ENCODE results near the gene PGGHG.
"Not testable (repeated sequence)": the region's sequence is repeated elsewhere in the genome, so short reads cannot be mapped to it uniquely, and the experiment has no call there.

Gene PGGHG

DNA sequence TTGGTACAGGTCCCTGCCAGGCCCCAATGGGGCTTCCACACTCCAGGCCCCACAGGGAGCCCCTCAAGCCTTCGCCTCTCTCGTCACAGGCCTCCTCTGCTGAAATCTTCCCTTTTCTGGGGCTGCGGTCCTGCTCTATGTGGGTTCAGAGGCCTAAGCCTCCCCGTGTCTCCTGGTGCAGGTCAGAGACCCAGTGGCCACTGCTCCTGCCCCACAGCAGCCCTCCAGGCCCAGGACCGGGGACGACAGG lies 37.6 kb downstream of the PGGHG start:
- peaks cover 13% of the 10 kb centered on the region for H3K27me3 Mint-ChIP-seq
- no peak for DNase-seq
- CTCF ChIA-PET: interaction anchor here (1.0 kb wide), 1 partner anchor 20 kb away, joined by 3 read pairs; no protein-coding TSS in a partner anchor
- H3K4me1 Mint-ChIP-seq: peaks cover 71% of the 10 kb centered on the region
- H3K9me3 Mint-ChIP-seq: no peaks in the 10 kb centered on the region
- H3K4me3 Mint-ChIP-seq: peak overlapping the region; percentile 53
- H3K27ac Mint-ChIP-seq: peak overlapping the region; percentile 94
- no peaks in the 10 kb centered on the region for H3K36me3 Mint-ChIP-seq

DNA sequence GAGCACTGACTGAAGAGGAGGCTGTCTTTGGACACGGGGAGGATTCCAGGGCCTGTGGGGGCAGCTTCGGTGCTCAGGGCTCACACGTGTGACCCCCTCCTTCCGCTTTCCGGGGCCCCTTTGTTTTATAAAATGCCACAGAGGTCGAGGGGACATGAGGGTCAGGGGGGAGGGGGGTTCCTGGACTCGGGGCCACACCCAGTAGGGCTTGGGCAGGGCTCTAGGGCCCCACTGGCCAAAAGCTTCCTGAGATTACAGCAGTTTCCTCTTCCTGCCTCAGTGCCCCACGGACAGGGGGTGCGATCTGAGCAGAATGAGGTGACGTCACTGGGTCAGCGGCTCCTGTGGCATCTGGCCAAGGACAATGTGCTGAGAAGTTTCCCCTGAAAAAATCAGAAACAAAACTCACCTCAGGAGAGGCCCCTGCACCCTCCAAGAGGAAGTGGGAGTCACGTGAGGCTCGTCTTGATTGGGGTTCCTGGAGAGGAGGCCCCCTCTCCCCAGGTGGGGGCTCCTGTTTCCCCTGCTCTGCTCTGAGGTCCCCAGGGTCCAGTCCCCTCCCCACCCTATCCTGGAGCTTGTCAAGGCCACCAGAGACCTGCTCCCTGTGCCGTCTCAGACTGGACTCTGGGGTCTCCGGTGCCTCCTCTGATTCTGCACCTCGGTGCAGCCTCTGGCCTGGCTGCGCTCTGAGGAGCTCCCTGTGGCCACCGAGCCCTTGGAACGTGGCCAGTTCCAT lies 38.1 kb downstream of the PGGHG start:
- Mint-ChIP-seq H3K27me3 (peaks cover 18% of the 10 kb centered on the region), H3K36me3 (no peaks in the 10 kb centered on the region), H3K27ac (peak overlapping the region; percentile 94), H3K4me3 (peak overlapping the region; percentile 53), H3K4me1 (peaks cover 76% of the 10 kb centered on the region), H3K9me3 (no peaks in the 10 kb centered on the region)
- peak; percentile 70 for DNase-seq
- CTCF ChIA-PET: interaction anchor here (1.0 to 1.3 kb wide), 2 partner anchors 21 to 76 kb away, joined by 3 to 6 read pairs; no protein-coding TSS in a partner anchor

DNA sequence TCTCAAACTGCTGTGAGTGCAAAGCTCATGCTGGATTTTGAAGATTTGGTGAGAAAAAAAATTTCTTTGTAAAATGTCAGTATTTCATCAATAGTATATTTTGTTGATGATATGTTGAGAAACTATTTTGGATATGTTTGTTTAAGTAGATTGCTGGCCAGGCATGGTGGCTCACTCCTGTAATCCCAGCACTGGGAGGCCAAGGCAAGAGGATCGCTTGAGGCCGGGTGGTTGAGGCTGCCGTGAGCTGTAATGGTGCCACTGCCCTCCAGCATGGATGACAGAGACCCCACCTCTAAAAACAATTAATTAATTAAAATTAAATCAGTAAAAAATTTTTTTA lies 38.6 kb downstream of the PGGHG start:
- Mint-ChIP-seq H3K4me3 (peak overlapping the region; percentile 34), H3K27ac (peak overlapping the region; percentile 94), H3K27me3 (peaks cover 22% of the 10 kb centered on the region), H3K9me3 (no peaks in the 10 kb centered on the region), H3K4me1 (peaks cover 77% of the 10 kb centered on the region), H3K36me3 (no peaks in the 10 kb centered on the region)
- CTCF ChIA-PET: interaction anchor here (1.3 kb wide), 1 partner anchor 77 kb away, joined by 6 read pairs; no protein-coding TSS in a partner anchor
- DNase-seq: no peak

DNA sequence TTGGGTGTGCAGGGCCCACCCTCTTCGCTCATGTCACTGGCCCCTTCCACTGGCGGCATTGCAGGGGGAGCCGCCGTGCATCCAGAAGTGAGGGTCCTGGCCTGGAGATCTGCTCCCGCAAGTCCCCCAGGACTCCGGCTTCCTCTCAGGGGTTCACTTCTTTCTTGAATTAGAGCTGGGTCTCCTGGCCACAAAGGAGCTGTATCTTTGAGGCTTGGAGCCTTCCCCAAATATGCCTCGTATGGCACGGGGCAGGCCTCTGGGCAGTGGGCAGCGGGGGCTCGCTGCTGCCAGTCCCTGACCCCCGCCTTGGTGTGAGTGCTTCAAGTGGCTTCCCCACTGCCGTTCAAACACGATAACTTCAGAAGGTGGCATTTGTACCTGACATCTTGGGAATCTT lies 39.1 kb downstream of the PGGHG start:
- peaks cover 81% of the 10 kb centered on the region for H3K4me1 Mint-ChIP-seq
- CTCF ChIA-PET: interaction anchor here (1.3 kb wide), 1 partner anchor 77 kb away, joined by 6 read pairs; no protein-coding TSS in a partner anchor

DNA sequence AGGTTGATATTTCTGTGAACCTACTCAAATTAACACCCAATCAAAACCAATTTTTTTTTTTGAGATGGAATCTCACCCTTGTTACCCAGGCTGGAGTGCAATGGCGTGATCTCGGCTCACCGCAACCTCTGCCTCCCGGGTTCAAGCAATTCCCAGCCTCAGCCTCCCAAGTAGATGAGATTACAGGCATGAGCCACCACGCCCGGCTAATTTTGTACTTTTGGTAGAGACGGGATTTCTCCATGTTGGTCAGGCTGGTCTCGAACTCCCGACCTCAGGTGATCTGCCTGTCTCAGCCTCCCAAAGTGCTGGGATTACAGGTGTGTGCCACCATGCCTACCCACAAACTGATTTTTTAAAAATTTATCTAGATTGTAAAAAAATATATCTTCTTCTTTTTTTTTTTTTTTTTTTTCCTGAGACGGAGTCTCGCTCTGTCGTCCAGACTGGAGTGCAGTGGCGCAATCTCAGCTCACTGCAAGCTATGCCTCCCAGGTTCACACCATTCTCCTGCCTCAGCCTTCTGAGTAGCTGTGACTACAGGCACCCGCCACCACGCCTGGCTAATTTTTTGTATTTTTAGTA lies 39.7 kb downstream of the PGGHG start:
- not testable (repeated sequence) for DNase-seq, H3K4me3 Mint-ChIP-seq, H3K9me3 Mint-ChIP-seq, H3K36me3 Mint-ChIP-seq
- Mint-ChIP-seq H3K27me3 (peaks cover 30% of the 10 kb centered on the region), H3K4me1 (peaks cover 83% of the 10 kb centered on the region), H3K27ac (peak overlapping the region; percentile 19)
- CTCF ChIA-PET: interaction anchor here (1.3 to 1.6 kb wide), 3 partner anchors 20 to 78 kb away, joined by 3 to 5 read pairs (median 5); no protein-coding TSS in a partner anchor

More for the DNA sequence above, 39.1 kb downstream of the PGGHG start:
- Mint-ChIP-seq H3K9me3 (no peaks in the 10 kb centered on the region), H3K27me3 (peaks cover 27% of the 10 kb centered on the region), H3K4me3 (no peak overlapping the region), H3K36me3 (no peaks in the 10 kb centered on the region), H3K27ac (peak overlapping the region; percentile 79)
- DNase-seq: no peak

DNA sequence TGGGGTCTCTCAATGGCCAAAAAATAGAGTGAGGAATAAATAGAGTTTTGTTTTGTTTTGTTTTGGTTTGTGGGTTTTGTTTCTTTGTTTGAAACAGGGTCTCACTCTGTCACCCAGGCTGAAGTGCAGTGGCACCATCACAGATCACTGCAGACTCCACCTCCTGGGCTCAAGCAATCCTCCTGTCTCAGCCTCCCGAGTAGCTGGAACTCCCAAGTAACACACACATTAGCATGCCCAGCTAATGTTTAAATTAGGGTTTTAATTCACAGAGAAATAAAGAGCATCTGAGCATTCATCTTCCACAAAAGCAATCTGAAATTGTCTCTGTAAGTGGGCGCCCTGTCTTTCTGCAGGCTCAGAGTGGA lies 40.9 kb downstream of the PGGHG start:
- DNase-seq: no peak
- CTCF ChIA-PET: interaction anchor here (1.3 to 1.6 kb wide), 3 partner anchors 19 to 80 kb away, joined by 3 to 5 read pairs (median 5); no protein-coding TSS in a partner anchor
- H3K9me3 Mint-ChIP-seq: no peaks in the 10 kb centered on the region
- peaks cover 73% of the 10 kb centered on the region for H3K4me1 Mint-ChIP-seq
- no peak overlapping the region for H3K4me3 Mint-ChIP-seq
- H3K27ac Mint-ChIP-seq: peak overlapping the region; percentile 82
- H3K27me3 Mint-ChIP-seq: peaks cover 34% of the 10 kb centered on the region
- peaks cover 1% of the 10 kb centered on the region for H3K36me3 Mint-ChIP-seq

DNA sequence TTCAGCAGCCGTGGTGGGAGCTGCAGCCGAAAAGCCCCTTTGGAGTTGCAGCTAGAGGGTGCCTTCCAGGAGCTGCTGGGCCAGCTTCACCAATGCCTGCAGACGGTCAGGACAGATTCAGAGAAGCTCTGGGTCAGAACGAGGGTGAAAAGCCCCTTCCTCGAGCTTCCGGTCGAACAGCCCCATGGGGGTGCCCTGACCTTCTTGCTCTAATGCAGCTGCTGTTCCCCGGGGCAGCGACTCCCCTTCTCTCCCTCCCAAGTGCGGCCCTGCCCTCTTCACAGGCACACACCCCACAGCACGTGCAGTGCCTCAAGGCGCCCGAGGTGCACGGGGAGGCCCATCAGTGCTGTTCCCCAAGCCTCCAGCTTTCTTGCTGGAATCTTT lies 41.4 kb downstream of the PGGHG start:
- CTCF ChIA-PET: interaction anchor here (0.9 to 1.3 kb wide), 2 partner anchors 11 to 26 kb away, joined by 3 read pairs; no protein-coding TSS in a partner anchor
- H3K27ac Mint-ChIP-seq: peak overlapping the region; percentile 60
- H3K4me3 Mint-ChIP-seq: no peak overlapping the region
- DNase-seq: no peak
- H3K36me3 Mint-ChIP-seq: peaks cover 1% of the 10 kb centered on the region
- no peaks in the 10 kb centered on the region for H3K9me3 Mint-ChIP-seq
- H3K27me3 Mint-ChIP-seq: peaks cover 34% of the 10 kb centered on the region
- H3K4me1 Mint-ChIP-seq: peaks cover 71% of the 10 kb centered on the region

DNA sequence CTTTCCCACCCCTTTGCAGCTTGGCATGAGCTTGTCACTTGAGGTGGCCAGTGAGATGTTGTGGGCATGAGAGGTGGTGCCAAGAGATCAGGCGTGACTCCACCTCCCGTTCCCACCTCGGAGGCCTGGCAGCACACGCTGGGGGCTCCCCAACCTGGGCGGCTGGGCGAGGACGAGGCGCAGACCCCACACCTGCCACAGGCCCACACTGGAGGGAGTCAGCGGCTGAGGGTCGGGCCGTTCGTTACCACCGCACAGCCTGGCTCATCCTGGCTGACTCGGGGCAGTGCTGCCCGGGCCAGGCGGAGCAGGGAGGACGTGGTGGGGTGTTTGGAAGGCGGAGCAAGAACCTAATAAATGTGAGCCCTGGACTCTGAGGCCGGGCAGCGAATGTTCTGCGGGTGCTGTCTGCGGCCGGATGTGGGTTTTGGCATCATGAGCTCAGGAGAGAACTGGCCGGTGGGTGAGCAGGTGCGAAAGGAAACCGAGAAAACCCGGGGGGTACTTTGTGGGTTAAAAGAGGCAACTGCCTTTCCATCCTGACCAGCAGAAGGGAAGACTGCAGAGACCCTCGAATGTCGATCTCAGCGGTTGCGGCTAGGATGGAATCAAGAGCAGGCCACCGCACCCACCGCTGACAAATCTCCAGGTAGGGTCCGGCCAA lies 41.9 kb downstream of the PGGHG start:
- peak; percentile 59 for DNase-seq
- peak overlapping the region; percentile 24 for H3K27ac Mint-ChIP-seq
- no peaks in the 10 kb centered on the region for H3K9me3 Mint-ChIP-seq
- H3K4me1 Mint-ChIP-seq: peaks cover 73% of the 10 kb centered on the region
- peaks cover 39% of the 10 kb centered on the region for H3K27me3 Mint-ChIP-seq
- CTCF ChIA-PET: interaction anchor here (0.9 kb wide), 1 partner anchor 10 kb away, joined by 3 read pairs; no protein-coding TSS in a partner anchor
- H3K4me3 Mint-ChIP-seq: peak overlapping the region; percentile 37
- H3K36me3 Mint-ChIP-seq: peaks cover 1% of the 10 kb centered on the region

DNA sequence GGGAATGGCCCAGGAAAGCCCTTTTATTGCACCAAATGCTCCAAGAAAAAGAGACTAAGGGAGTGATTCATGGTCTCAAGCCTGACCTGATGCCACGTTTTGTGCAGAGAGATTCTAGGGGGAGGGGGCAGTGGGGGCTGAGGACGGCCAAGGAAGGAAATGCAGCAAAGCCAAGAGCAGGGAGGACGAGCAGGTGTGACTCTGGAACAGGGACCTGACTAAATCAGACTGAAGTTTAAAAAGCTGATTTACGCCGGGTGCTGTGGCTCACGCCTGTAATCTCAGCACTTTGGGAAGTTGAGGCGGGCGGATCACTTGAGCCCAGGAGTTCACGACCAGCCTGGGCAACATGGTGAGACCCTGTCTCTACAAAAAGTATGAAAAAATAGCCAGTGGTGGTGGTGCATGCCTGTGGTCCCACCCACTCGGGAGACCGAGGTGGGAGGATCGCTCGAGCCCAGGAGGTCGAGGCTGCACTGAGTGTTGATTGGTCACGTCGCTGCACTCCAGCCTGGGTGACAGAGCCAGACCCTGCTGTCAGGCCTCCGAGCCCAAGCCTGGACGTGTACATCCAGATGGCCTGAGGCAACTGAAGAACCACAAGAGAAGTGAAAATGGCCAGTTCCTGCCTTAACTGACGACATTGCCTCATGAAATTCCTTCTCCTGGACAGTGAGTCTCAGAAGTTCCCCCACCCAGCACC lies 42.6 kb downstream of the PGGHG start:
- H3K4me1 Mint-ChIP-seq: peaks cover 73% of the 10 kb centered on the region
- no peak overlapping the region for H3K4me3 Mint-ChIP-seq
- H3K27ac Mint-ChIP-seq: no peak overlapping the region
- peaks cover 42% of the 10 kb centered on the region for H3K27me3 Mint-ChIP-seq
- H3K36me3 Mint-ChIP-seq: peaks cover 1% of the 10 kb centered on the region
- CTCF ChIA-PET: no interaction called here
- DNase-seq: no peak
- no peaks in the 10 kb centered on the region for H3K9me3 Mint-ChIP-seq

DNA sequence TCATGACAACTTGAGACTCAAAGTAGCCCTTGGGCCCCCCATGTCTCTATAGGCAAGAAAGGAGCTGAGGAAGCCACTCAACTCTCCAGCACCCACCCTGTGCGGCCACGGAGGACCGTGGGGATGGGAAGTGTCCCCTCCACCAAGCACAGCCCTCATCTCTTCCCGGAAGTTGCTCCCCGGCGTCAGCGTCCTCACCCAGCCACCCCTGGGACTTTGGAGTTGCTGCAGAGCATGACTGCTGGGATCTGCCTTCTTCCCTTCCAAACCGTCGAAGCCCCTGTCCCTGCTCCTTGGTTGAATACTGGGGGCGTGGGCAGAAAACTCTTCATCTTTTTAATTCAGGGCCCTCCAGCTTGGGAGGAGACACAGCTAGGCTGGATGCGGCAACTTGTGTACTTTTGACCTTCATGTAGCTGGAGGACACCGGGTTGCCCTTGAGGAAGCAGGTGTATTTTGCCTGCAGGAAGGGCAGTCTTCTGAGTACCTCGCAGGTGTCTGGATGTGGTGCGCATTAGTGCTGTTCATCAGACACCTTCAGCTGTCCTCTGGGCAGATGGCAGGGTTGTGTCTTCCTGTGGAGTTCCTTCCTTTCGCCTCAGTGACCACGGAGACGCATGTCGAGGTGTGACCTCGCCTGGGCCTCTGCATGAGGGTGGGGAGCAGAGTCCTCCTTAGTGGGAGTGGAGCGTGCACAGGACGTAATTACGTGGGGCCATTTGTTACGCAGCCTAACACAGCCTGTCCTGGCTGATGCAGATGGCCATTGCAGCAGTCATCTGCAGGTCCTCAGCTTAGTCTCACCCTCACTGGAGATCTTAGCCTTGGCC lies 43.9 kb downstream of the PGGHG start:
- Mint-ChIP-seq H3K27ac (no peak overlapping the region), H3K36me3 (peaks cover 1% of the 10 kb centered on the region), H3K27me3 (peaks cover 42% of the 10 kb centered on the region), H3K4me3 (no peak overlapping the region), H3K4me1 (peaks cover 65% of the 10 kb centered on the region), H3K9me3 (no peaks in the 10 kb centered on the region)
- no peak for DNase-seq
- CTCF ChIA-PET: no interaction called here

DNA sequence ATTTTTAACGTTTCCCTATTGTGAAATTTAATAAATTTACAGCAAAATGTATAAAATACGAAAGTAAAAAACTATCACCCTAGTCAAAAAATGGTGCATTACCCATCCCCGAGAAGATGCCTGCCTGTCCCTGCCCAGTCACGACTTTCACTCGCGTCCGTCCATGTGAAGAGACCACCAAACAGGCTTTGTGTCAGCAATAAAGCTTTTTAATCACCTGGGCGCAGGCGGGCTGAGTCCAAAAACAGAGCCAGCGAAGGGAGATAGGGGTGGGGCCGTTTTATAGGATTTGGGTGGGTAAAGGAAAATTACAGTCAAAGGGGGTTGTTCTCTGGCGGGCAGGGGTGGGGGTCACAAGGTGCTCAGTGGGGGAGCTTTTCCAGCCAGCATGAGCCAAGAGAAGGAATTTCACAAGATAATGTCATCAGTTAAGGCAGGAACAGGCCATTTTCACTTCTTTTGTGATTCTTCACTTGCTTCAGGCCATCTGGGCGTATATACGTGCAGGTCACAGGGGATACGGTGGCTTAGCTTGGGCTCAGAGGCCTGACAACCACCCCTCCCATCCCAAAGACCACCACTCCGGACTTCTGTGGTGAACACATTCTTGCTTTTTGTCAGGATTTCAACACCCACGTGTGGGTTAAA lies 44.8 kb downstream of the PGGHG start:
- not testable (repeated sequence) for H3K36me3 Mint-ChIP-seq, H3K4me3 Mint-ChIP-seq, H3K27ac Mint-ChIP-seq, H3K9me3 Mint-ChIP-seq, DNase-seq
- Mint-ChIP-seq H3K4me1 (peaks cover 61% of the 10 kb centered on the region), H3K27me3 (peaks cover 42% of the 10 kb centered on the region)
- CTCF ChIA-PET: interaction anchor here (0.9 kb wide), 1 partner anchor 15 kb away, joined by 3 read pairs; no protein-coding TSS in a partner anchor

DNA sequence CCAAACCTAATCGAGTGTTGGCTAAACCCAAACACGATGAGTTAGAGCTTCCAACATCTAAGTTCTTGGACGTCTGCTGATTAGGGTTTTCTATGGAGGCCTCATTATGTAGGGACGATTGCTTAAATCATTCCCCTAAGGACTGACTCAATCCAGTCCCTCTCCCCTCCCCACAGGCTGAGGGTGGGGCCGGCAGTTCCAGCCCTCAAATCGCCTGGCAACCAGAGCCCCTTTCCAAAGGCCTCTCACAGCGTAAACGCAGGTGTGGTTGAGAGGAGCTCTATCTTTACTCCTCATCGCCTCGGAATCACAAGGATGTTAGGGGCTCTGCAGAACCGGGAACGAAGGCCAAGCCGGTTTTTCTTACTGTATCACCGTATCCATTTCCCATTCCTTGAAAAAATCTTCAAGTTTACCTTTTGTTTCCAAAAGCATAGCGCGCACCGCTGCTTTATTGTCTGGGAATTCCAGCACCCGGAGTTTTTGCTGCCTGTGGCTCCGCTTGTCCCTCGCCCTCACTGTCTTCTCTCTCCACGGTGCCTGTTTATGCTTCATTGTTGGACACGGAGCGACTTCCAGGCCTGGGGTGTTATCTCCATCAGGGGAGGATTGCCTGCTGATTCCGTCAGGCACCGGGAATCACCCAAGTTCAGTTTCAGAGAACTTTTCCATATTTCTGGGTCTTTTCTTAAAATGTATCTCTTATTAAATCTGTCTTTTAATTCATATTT lies 45.5 kb downstream of the PGGHG start:
- CTCF ChIA-PET: interaction anchor here (0.9 kb wide), 1 partner anchor 14 kb away, joined by 3 read pairs; no protein-coding TSS in a partner anchor
- Mint-ChIP-seq H3K4me1 (peaks cover 54% of the 10 kb centered on the region), H3K9me3 (no peaks in the 10 kb centered on the region), H3K27ac (no peak overlapping the region), H3K27me3 (peaks cover 42% of the 10 kb centered on the region), H3K4me3 (no peak overlapping the region), H3K36me3 (peaks cover 1% of the 10 kb centered on the region)
- DNase-seq: no peak

Data from activated naive CD4-positive, alpha-beta T cell treated with anti-CD3 and anti-CD28 coated beads, Interleukin-2, amount 10 ng/mL, durations not matched to agents 7 days and 5 days (primary cell).